Measurements from ENCODE around the gene B4GALT2. TPM values are rescaled to one million over a fixed set of nuclear protein-coding genes. Genes with fewer than 3 reads are reported as not detected.

Gene B4GALT2
- total RNA-seq, 2 experiments from 2014 or later = 0.57 to 1.4 TPM

DNA sequence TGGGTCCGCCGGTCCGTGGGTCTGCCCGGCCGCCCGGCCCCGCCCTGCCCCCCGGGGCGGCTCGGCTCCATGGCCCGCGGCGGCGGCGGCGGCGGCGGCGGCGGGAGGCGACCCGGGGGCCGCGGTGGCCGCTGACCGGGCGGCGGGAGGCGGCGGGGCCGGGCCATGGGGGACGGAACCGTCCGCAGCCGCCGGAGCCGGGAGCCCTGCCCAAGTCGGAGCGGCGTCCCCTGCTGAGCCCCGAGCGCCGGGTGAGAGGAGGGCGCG lies 184 bp downstream of the B4GALT2 start:
- no peak overlapping the region for H3K4me3 ChIP-seq (ENCODE audit: low read depth, low read length, poor library complexity, severe bottlenecking)
- no peaks in the 10 kb centered on the region for H3K9me3 ChIP-seq (ENCODE audit: low read length)
- no peak overlapping the region for H2AFZ ChIP-seq (ENCODE audit: low read length)
- ChIA-PET CTCF (ENCODE audit: unreplicated experiment) (no interaction called here), POLR2A (no interaction called here)
- no peak for DNase-seq (ENCODE audit: low spot score)
- TF ChIP-seq, protein P1, sequence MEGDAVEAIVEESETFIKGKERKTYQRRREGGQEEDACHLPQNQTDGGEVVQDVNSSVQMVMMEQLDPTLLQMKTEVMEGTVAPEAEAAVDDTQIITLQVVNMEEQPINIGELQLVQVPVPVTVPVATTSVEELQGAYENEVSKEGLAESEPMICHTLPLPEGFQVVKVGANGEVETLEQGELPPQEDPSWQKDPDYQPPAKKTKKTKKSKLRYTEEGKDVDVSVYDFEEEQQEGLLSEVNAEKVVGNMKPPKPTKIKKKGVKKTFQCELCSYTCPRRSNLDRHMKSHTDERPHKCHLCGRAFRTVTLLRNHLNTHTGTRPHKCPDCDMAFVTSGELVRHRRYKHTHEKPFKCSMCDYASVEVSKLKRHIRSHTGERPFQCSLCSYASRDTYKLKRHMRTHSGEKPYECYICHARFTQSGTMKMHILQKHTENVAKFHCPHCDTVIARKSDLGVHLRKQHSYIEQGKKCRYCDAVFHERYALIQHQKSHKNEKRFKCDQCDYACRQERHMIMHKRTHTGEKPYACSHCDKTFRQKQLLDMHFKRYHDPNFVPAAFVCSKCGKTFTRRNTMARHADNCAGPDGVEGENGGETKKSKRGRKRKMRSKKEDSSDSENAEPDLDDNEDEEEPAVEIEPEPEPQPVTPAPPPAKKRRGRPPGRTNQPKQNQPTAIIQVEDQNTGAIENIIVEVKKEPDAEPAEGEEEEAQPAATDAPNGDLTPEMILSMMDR (conservative IDR thresholded peaks at IDR 0.05; ENCODE audit: low read length) = no peak
- no peak for TF ChIP-seq EZH2phosphoT487 (IDR thresholded peaks at IDR 0.05; ENCODE audit: borderline replicate concordance, low read depth, low read length)
- no peaks in the 10 kb centered on the region; the same call in 1 of the 2 replicates for H3K79me2 ChIP-seq (ENCODE audit: insufficient read depth, low read depth, low read length)
- BruUV-seq (replicated peaks) = no TSS peak
- peaks cover 30% of the 10 kb centered on the region for H3K36me3 ChIP-seq (ENCODE audit: insufficient read depth, low read length)
- H3K27ac ChIP-seq (ENCODE audit: low read depth, low read length, poor library complexity, severe bottlenecking) = no peak overlapping the region
- intact Hi-C loops (cut with micrococcal nuclease; ENCODE audit: unreplicated experiment) = no loop called here
- H3K4me1 ChIP-seq (ENCODE audit: insufficient read depth, low read length, poor library complexity, severe bottlenecking) = peaks cover 13% of the 10 kb centered on the region
- H3K4me2 ChIP-seq (ENCODE audit: low read length) = peak overlapping the region; percentile 34; the same call in 1 of the 2 replicates
- 0 out of 2 replicates have a peak, but pooled peaks cover 9% of the 10 kb centered on the region for H4K20me1 ChIP-seq (ENCODE audit: insufficient read depth, low read length)
- H3K9me2 ChIP-seq (ENCODE audit: insufficient read depth, low read length) = no peaks in the 10 kb centered on the region

DNA sequence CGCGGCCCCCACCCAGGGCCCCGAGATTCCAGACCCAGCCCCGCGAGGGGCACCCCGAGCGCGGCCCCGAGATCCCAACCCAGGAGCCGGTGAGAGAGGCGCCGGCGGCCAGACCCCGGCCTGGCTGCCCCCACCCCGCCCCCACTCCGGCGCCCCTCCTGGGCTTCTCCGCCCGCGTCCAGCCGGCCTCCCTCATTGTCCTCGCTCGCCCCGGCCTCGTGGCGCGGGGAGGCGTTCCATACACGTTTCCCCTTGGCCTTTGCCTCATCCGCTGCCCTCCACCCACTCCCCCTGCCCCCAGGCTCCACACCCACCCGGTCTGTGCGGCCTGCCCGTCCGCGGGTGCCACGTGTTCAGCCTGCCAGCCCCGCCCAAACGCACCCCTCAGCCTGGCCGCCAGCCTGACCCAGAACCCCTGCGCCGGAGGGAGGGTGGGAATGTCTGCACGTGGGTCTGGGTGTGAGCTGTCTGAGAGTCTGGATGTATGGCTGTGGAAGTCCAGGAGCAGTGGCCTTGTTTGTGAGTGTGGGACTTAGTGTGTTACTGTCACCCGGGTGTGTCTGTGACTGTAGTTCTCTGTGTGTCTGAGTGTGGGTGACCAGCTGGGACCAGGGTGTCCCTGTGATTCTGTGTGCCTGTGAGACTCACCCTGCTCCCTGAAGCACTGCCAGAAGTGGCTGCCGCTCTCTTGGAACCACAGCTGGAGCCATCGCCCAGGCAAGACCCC lies 681 bp downstream of the B4GALT2 start:
- no peak for TF ChIP-seq EZH2phosphoT487 (IDR thresholded peaks at IDR 0.05; ENCODE audit: borderline replicate concordance, low read depth, low read length)
- TF ChIP-seq, protein P1 (conservative IDR thresholded peaks at IDR 0.05; ENCODE audit: low read length) = no peak
- no TSS peak for BruUV-seq (replicated peaks)
- H3K4me1 ChIP-seq (ENCODE audit: insufficient read depth, low read length, poor library complexity, severe bottlenecking) = peaks cover 9% of the 10 kb centered on the region

More for the DNA sequence above, 681 bp downstream of the B4GALT2 start:
- H3K4me3 ChIP-seq (ENCODE audit: low read depth, low read length, poor library complexity, severe bottlenecking) = no peak overlapping the region
- ChIA-PET POLR2A (no interaction called here), CTCF (ENCODE audit: unreplicated experiment) (no interaction called here)
- peaks cover 30% of the 10 kb centered on the region for H3K36me3 ChIP-seq (ENCODE audit: insufficient read depth, low read length)
- peak overlapping the region; percentile 34; the same call in 1 of the 2 replicates for H3K4me2 ChIP-seq (ENCODE audit: low read length)
- H3K9me2 ChIP-seq (ENCODE audit: insufficient read depth, low read length) = no peaks in the 10 kb centered on the region
- H3K79me2 ChIP-seq (ENCODE audit: insufficient read depth, low read depth, low read length) = no peaks in the 10 kb centered on the region; the same call in 1 of the 2 replicates
- H4K20me1 ChIP-seq (ENCODE audit: insufficient read depth, low read length) = 0 out of 2 replicates have a peak, but pooled peaks cover 9% of the 10 kb centered on the region
- H3K27ac ChIP-seq (ENCODE audit: low read depth, low read length, poor library complexity, severe bottlenecking) = no peak overlapping the region
- H2AFZ ChIP-seq (ENCODE audit: low read length) = no peak overlapping the region
- H3K9me3 ChIP-seq (ENCODE audit: low read length) = no peaks in the 10 kb centered on the region
- intact Hi-C loops (cut with micrococcal nuclease; ENCODE audit: unreplicated experiment) = no loop called here
- DNase-seq (ENCODE audit: low spot score) = no peak
